Renal pelvis (tissue), 4 donors: ENCODE data around the gene ZNF33B. TPM values are rescaled to one million over a fixed set of nuclear protein-coding genes. Genes with fewer than 3 reads are reported as not detected.
"Not testable (repeated sequence)": the region's sequence is repeated elsewhere in the genome, so short reads cannot be mapped to it uniquely, and the experiment has no call there.

ENCODE experiments used
- DNase-seq: peaks from one replicate; pipeline ENCODE4 v3.0.0-alpha.2; 2013
- polyA plus RNA-seq, 3 donors: library from polyadenylated mRNA; unstranded; fragments of 120-200 nt; gene quantifications; one replicate each; pipeline ENCODE4 v1.2.1, GENCODE V29; 2013; ENCODE audit not compliant: insufficient read length in 3 of 3

The ZNF33B gene
- polyA plus RNA-seq, 3 donors = 35.3 to 58.7 (median 42.1) TPM

- DNase-seq = no peak
Observed at GRCh38 chr10:42632564-42632963, 5.8 kb downstream of the ZNF33B start.

- DNase-seq = no peak
Observed at GRCh38 chr10:42630537-42631134, 7.7 kb downstream of the ZNF33B start.

- no peak for DNase-seq
Observed at GRCh38 chr10:42623929-42624328, 14.4 kb downstream of the ZNF33B start.

GRCh38 chr10:42618424-42618823 lies 19.9 kb downstream of the ZNF33B start:
- no peak for DNase-seq

GRCh38 chr10:42615419-42615818 lies 23.0 kb downstream of the ZNF33B start:
- no peak for DNase-seq

- DNase-seq = no peak
Observed at GRCh38 chr10:42609872-42610271, 28.5 kb downstream of the ZNF33B start.

- DNase-seq = no peak
Observed at GRCh38 chr10:42598249-42598873, 40.0 kb downstream of the ZNF33B start.

- no peak for DNase-seq
Observed at GRCh38 chr10:42596196-42596595, 42.2 kb downstream of the ZNF33B start.

GRCh38 chr10:42594246-42594650 lies 44.1 kb downstream of the ZNF33B start:
- no peak for DNase-seq

- no peak for DNase-seq
Observed at GRCh38 chr10:42593284-42593683, 45.1 kb downstream of the ZNF33B start.

GRCh38 chr10:42583828-42584227 lies 54.5 kb downstream of the ZNF33B start:
- DNase-seq = no peak

- no peak for DNase-seq
Observed at GRCh38 chr10:42578019-42578418, 60.4 kb downstream of the ZNF33B start.

GRCh38 chr10:42576338-42576737 lies 62.0 kb downstream of the ZNF33B start:
- DNase-seq = no peak

- no peak for DNase-seq
Observed at GRCh38 chr10:42574336-42574735, 64.0 kb downstream of the ZNF33B start.

GRCh38 chr10:42556931-42557330 lies 81.4 kb downstream of the ZNF33B start:
- no peak for DNase-seq

- DNase-seq = not testable (repeated sequence)
Observed at GRCh38 chr10:42553576-42553975, 84.8 kb downstream of the ZNF33B start.

GRCh38 chr10:42553064-42553407 lies 85.3 kb downstream of the ZNF33B start:
- DNase-seq = peak; percentile 44

GRCh38 chr10:42552188-42553063 lies 85.9 kb downstream of the ZNF33B start:
- peak; percentile 98 for DNase-seq

GRCh38 chr10:42551582-42552187 lies 86.7 kb downstream of the ZNF33B start:
- no peak for DNase-seq

GRCh38 chr10:42549851-42550250 lies 88.5 kb downstream of the ZNF33B start:
- no peak for DNase-seq

GRCh38 chr10:42548254-42548653 lies 90.1 kb downstream of the ZNF33B start:
- DNase-seq = no peak

GRCh38 chr10:42544945-42545344 lies 93.4 kb downstream of the ZNF33B start:
- DNase-seq = no peak
